ENCODE measurements around the gene B4GALT2. TPM values are rescaled to one million over a fixed set of nuclear protein-coding genes. Genes with fewer than 3 reads are reported as not detected.
A peak's percentile ranks its signal among the peaks of the same experiment; 100 is the strongest.

B4GALT2 gene
- total and polyA plus RNA-seq, 9 of the 15 experiments (the other 6 are each of a cell fraction or from before 2014, with no cell fraction given), result 1.3 to 86.8 (median 43.8) TPM

- CTCF ChIA-PET (ENCODE audit: low intra/inter-chr PET ratio), result interaction anchor here (0.5 kb wide), 1 partner anchor 127 kb away, joined by 3 read pairs; no protein-coding TSS in a partner anchor
- peaks cover 34% of the 10 kb centered on the region for H3K79me2 ChIP-seq (ENCODE audit: control insufficient read depth, insufficient read depth, low read length)
- peak overlapping the region; percentile 100 for H3K4me3 ChIP-seq
- intact Hi-C loops (cut with micrococcal nuclease) (no loop called here), in situ Hi-C loops (cut with MboI) (no loop called here)
- FAIRE-seq, result no peak
- peaks cover 44% of the 10 kb centered on the region for H3K36me3 ChIP-seq (ENCODE audit: control insufficient read depth, insufficient read depth, low read length)
- no peak overlapping the region for H2AFZ ChIP-seq (ENCODE audit: low read depth, low read length)
- no peaks in the 10 kb centered on the region for H3K9me3 ChIP-seq (replicated peaks; ENCODE audit: control insufficient read depth, insufficient read depth, low read depth, low read length)
- H3K9me1 ChIP-seq (ENCODE audit: control insufficient read depth, insufficient read depth, low read length), result peaks cover 7% of the 10 kb centered on the region
- POLR2A ChIA-PET, result interaction anchor here (0.6 to 1.4 kb wide), 7 partner anchors 9 to 560 kb away, joined by 3 to 7 read pairs (median 4); no protein-coding TSS in a partner anchor
- peak overlapping the region; percentile 98; the same call in 1 of the 2 replicates for H3K4me2 ChIP-seq (ENCODE audit: insufficient read depth, low read length)
- no peak for DNase-seq (ENCODE audit: extremely low read depth in 1 of 4, low spot score in 3 of 4)
- H3K9ac ChIP-seq (ENCODE audit: insufficient read depth in 1 of 2, low read depth in 2 of 2, low read length in 2 of 2), result peak overlapping the region in 1 of 2 experiments; percentile 99; a peak in 2 of 4 replicates
- H3K27me3 ChIP-seq (ENCODE audit: control insufficient read depth in 2 of 2, insufficient read depth in 2 of 2, low read length in 2 of 2), result no peaks in the 10 kb centered on the region
- H3K4me1 ChIP-seq (replicated peaks in 1 of 2; ENCODE audit: control insufficient read depth in 2 of 2, insufficient read depth in 2 of 2, low read length in 2 of 2), result peaks cover 20 to 44% of the 10 kb centered on the region in 2 experiments
- no TSS peak for BruUV-seq (replicated peaks)
- peaks cover 11% of the 10 kb centered on the region; the same call in 1 of the 2 replicates for H4K20me1 ChIP-seq (replicated peaks; ENCODE audit: control insufficient read depth, insufficient read depth, low read length)
- WGBS (ENCODE audit: insufficient coverage, low coverage, missing lambda C conversion rate), result 97% methylated on average over 17 of the region's 17 CpGs
- no peak overlapping the region for H3K27ac ChIP-seq (ENCODE audit: extremely low read depth, low read depth, low read length)
- TF ChIP-seq BRCA1 (IDR thresholded peaks at IDR 0.05) (no peak), BRCA1 (CRISPR knock-in tag; IDR thresholded peaks at IDR 0.05) (0 out of 2 replicates have a peak, but pooled peaks have one; percentile 34), RAD51 (IDR thresholded peaks at IDR 0.05; ENCODE audit: borderline replicate concordance, low read depth) (no peak), RBFOX2 (IDR thresholded peaks at IDR 0.05; ENCODE audit: low read depth, low read length) (0 out of 2 replicates have a peak, but pooled peaks have one; percentile 27)
- ATAC-seq, result no peak
Observed at GRCh38 chr1:43971336-43971980, 7.6 kb upstream of the B4GALT2 start.

GRCh38 chr1:43973981-43974442 is 5.0 kb upstream of the B4GALT2 start:
- no peak for FAIRE-seq
- DNase-seq (ENCODE audit: extremely low read depth in 1 of 4, low spot score in 3 of 4), result peak in 1 of 4 experiments; percentile 29
- ChIA-PET POLR2A (interaction anchor here (0.7 to 2.1 kb wide), 7 partner anchors 13 to 519 kb away, joined by 3 to 7 read pairs (median 3); no protein-coding TSS in a partner anchor), CTCF (ENCODE audit: low intra/inter-chr PET ratio) (no interaction called here)
- in situ Hi-C loops (cut with MboI) (no loop called here), intact Hi-C loops (cut with micrococcal nuclease) (loop anchor here (1.0 to 2.0 kb wide), 2 partner anchors 17 to 28 kb away; partner anchors contain the start of genes CCDC24 and IPO13)
- Histone ChIP-seq H3K4me1 (replicated peaks in 1 of 2; ENCODE audit: control insufficient read depth in 2 of 2, insufficient read depth in 2 of 2, low read length in 2 of 2) (peaks cover 41 to 69% of the 10 kb centered on the region in 2 experiments), H3K4me2 (ENCODE audit: insufficient read depth, low read length) (peak overlapping the region; percentile 90), H3K4me3 (peak overlapping the region; percentile 87), H3K9me1 (ENCODE audit: control insufficient read depth, insufficient read depth, low read length) (peaks cover 10% of the 10 kb centered on the region), H4K20me1 (replicated peaks; ENCODE audit: control insufficient read depth, insufficient read depth, low read length) (peaks cover 24% of the 10 kb centered on the region), H3K27me3 (ENCODE audit: control insufficient read depth in 2 of 2, insufficient read depth in 2 of 2, low read length in 2 of 2) (no peaks in the 10 kb centered on the region), H3K27ac (ENCODE audit: extremely low read depth, low read depth, low read length) (peak overlapping the region; percentile 89), H3K36me3 (ENCODE audit: control insufficient read depth, insufficient read depth, low read length) (peaks cover 61% of the 10 kb centered on the region), H3K79me2 (ENCODE audit: control insufficient read depth, insufficient read depth, low read length) (peaks cover 58% of the 10 kb centered on the region), H2AFZ (ENCODE audit: low read depth, low read length) (peak overlapping the region; percentile 97), H3K9ac (ENCODE audit: insufficient read depth in 1 of 2, low read depth in 2 of 2, low read length in 2 of 2) (peak overlapping the region; percentile 88 to 98), H3K9me3 (replicated peaks; ENCODE audit: control insufficient read depth, insufficient read depth, low read depth, low read length) (no peaks in the 10 kb centered on the region)
- no peak for ATAC-seq
- WGBS (ENCODE audit: insufficient coverage, low coverage, missing lambda C conversion rate), result 51% methylated on average over 9 of the region's 9 CpGs
- no TSS peak for BruUV-seq (replicated peaks)
- TF ChIP-seq HIVEP1 (CRISPR knock-in tag; IDR thresholded peaks at IDR 0.05) (no peak), ZFP36 (IDR thresholded peaks at IDR 0.05; ENCODE audit: low read depth, low read length, partially characterized antibody) (no peak), CGGBP1 (CRISPR knock-in tag; IDR thresholded peaks at IDR 0.05) (no peak), ATF6 (CRISPR knock-in tag; IDR thresholded peaks at IDR 0.05) (no peak), RBM22 (IDR thresholded peaks at IDR 0.05; ENCODE audit: low read depth, low read length, poor library complexity, severe bottlenecking) (no peak), NCOA1 (IDR thresholded peaks at IDR 0.05; ENCODE audit: low read depth) (no peak), HOMEZ (CRISPR knock-in tag; IDR thresholded peaks at IDR 0.05) (no peak)

Measured in K562 (cell line).